Adrenal gland (tissue), 5 donors: ENCODE results near the gene IL9.

Experiments used
- CTCF ChIP-seq, 6 experiments: fragments of 450-650 bp in 4 of 6; fragments of 200-600 bp in 2 of 6; sonication (generic) in 1 of 6; IDR thresholded peaks; 1 replicate in 5 of 6; 2 replicates in 1 of 6; pipeline versions ENCODE4 v1.5.1 to v1.8.0; 2016 to 2021; ENCODE audit warnings: antibody characterized with exemption in 6 of 6, mild to moderate bottlenecking in 2 of 6, moderate library complexity in 1 of 6
- POLR2A ChIP-seq, 2 donors: fragments of 450-650 bp; IDR thresholded peaks; one replicate each; pipeline ENCODE4 v1.6.1; 2017; ENCODE audit warnings: antibody characterized with exemption in 2 of 2, mild to moderate bottlenecking in 2 of 2, moderate library complexity in 1 of 2
- donor health status: DM: no; HTN: no; CAD: no.

DNA sequence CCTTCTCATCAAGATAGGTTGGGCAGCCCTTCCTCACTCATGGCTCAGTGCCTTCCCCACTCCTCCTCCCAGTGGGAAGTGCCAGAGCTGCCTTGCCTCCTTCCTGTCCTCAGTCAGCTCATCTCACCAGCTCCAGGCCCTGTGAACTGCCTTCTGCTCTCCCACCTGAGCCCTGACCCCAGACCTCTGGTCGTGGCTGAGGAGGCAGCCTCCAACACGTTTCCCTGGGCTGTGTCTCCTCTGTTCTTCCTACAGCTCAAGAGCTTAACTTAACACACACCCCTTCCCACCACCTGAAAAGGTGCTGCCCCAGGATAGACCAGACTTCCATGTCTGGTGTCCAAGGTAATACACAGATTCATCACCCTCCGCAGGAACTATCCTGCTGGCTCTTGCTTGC lies 21.2 kb downstream of the IL9 start:
- TF ChIP-seq CTCF (IDR thresholded peaks at IDR 0.05) (no peak), POLR2A (IDR thresholded peaks at IDR 0.05) (no peak)
